Tibial nerve (tissue), 4 donors: ENCODE data around the gene PAK1.

Experiments
- EP300 ChIP-seq, 2 donors: sonication (generic); formaldehyde crosslinking; IDR thresholded peaks; one replicate each; pipeline ENCODE4 v1.6.1; 2017; ENCODE audit warnings: antibody characterized with exemption in 2 of 2, mild to moderate bottlenecking in 1 of 2
- POLR2A ChIP-seq, 2 donors: fragments of 450-650 bp; IDR thresholded peaks; one replicate each; pipeline ENCODE4 v1.6.1; 2017; ENCODE audit warnings: antibody characterized with exemption in 2 of 2, mild to moderate bottlenecking in 2 of 2, moderate library complexity in 2 of 2
- TF ChIP-seq, protein P1 (sequence below), 5 experiments: fragments of 200-600 bp in 3 of 5; fragments of 450-650 bp in 2 of 5; sonication (generic) in 3 of 5; IDR thresholded peaks; one replicate each; pipeline ENCODE4 v1.5.1; 2016 to 2019; ENCODE audit warnings: antibody characterized with exemption in 5 of 5, mild to moderate bottlenecking in 3 of 5, moderate library complexity in 2 of 5

DNA sequence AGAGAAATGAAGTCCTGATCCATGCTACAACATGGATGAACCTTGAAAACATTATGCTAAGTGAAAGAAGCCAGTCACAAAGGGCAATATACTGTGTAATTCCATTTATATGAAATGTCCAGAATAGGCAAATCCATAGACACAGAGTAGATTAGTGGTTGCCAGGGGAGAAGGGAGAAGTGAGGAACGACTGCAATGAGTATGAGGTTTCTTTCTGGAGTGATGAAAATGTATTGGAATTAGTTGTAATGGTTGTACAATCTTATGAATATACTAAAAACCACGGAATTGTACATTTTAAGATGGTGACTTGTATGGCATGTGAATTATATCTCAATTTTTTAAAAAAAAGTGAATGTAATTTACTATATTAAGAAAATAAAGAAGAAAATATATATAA lies 89.3 kb downstream of the PAK1 start:
- TF ChIP-seq EP300 (IDR thresholded peaks at IDR 0.05) (no peak), POLR2A (IDR thresholded peaks at IDR 0.05) (no peak)
- TF ChIP-seq, protein P1, sequence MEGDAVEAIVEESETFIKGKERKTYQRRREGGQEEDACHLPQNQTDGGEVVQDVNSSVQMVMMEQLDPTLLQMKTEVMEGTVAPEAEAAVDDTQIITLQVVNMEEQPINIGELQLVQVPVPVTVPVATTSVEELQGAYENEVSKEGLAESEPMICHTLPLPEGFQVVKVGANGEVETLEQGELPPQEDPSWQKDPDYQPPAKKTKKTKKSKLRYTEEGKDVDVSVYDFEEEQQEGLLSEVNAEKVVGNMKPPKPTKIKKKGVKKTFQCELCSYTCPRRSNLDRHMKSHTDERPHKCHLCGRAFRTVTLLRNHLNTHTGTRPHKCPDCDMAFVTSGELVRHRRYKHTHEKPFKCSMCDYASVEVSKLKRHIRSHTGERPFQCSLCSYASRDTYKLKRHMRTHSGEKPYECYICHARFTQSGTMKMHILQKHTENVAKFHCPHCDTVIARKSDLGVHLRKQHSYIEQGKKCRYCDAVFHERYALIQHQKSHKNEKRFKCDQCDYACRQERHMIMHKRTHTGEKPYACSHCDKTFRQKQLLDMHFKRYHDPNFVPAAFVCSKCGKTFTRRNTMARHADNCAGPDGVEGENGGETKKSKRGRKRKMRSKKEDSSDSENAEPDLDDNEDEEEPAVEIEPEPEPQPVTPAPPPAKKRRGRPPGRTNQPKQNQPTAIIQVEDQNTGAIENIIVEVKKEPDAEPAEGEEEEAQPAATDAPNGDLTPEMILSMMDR (IDR thresholded peaks at IDR 0.05): no peak
